Erythroblast (primary cell): Measurements from ENCODE around the gene KCNIP3.

Experiments used
- GATA1 ChIP-seq: IDR thresholded peaks from 2 replicates; pipeline ENCODE4 v1.6.1; 2011; ENCODE audit warnings: low read depth, mild to moderate bottlenecking, control low read depth, low read length, moderate library complexity
- POLR2A ChIP-seq: IDR thresholded peaks from 2 replicates; pipeline ENCODE4 v1.6.1; 2011; ENCODE audit warnings: mild to moderate bottlenecking, low read length

- TF ChIP-seq POLR2A (no peak), GATA1 (no peak)
These were observed 51.7 kb downstream of the KCNIP3 start for GRCh38 chr2:95348609-95349567.
